NCI-H2029 treated with DMSO at 0.1 percent for 48 hours (cell line): Measurements from ENCODE around the gene PPARGC1A.

Experiments
- DNase-seq: peaks from one replicate; lab custom pipeline; 2025; lab: John Stamatoyannopoulos, UW

The PPARGC1A gene

GRCh38 chr4:23906839-23907238, 17.0 kb upstream of the PPARGC1A start:
- no peak for DNase-seq

- no peak for DNase-seq
Measured at GRCh38 chr4:23904639-23905071, 14.8 kb upstream of the PPARGC1A start.

- peak; percentile 91 for DNase-seq
Measured at GRCh38 chr4:23903859-23904438, 14.1 kb upstream of the PPARGC1A start.

GRCh38 chr4:23902222-23902804, 12.5 kb upstream of the PPARGC1A start:
- DNase-seq: no peak

GRCh38 chr4:23900636-23901035, 10.8 kb upstream of the PPARGC1A start:
- no peak for DNase-seq

- no peak for DNase-seq
Measured at GRCh38 chr4:23899565-23899964, 9.7 kb upstream of the PPARGC1A start.

- no peak for DNase-seq
Measured at GRCh38 chr4:23897564-23898109, 7.8 kb upstream of the PPARGC1A start.

GRCh38 chr4:23894021-23894420, 4.2 kb upstream of the PPARGC1A start:
- DNase-seq: no peak

GRCh38 chr4:23891064-23891421, 1.2 kb upstream of the PPARGC1A start:
- DNase-seq: no peak

- no peak for DNase-seq
Measured at GRCh38 chr4:23890369-23891063, 669 bp upstream of the PPARGC1A start.

GRCh38 chr4:23889391-23889790, 456 bp downstream of the PPARGC1A start:
- DNase-seq: no peak

- DNase-seq: peak; percentile 52
Measured at GRCh38 chr4:23888421-23889319, 1.2 kb downstream of the PPARGC1A start.

GRCh38 chr4:23887989-23888388, 1.9 kb downstream of the PPARGC1A start:
- DNase-seq: no peak

- no peak for DNase-seq
Measured at GRCh38 chr4:23887173-23887572, 2.7 kb downstream of the PPARGC1A start.

GRCh38 chr4:23885943-23886590, 3.8 kb downstream of the PPARGC1A start:
- no peak for DNase-seq

- no peak for DNase-seq
Measured at GRCh38 chr4:23884741-23885140, 5.1 kb downstream of the PPARGC1A start.

GRCh38 chr4:23884261-23884660, 5.6 kb downstream of the PPARGC1A start:
- DNase-seq: no peak

- DNase-seq: no peak
Measured at GRCh38 chr4:23882976-23883531, 6.8 kb downstream of the PPARGC1A start.

GRCh38 chr4:23881674-23882337, 8.0 kb downstream of the PPARGC1A start:
- peak; percentile 49 for DNase-seq

GRCh38 chr4:23881052-23881501, 8.8 kb downstream of the PPARGC1A start:
- DNase-seq: peak; percentile 54
